ENCODE results near the gene IL1RAPL1. TPM values are rescaled to one million over a fixed set of nuclear protein-coding genes. Genes with fewer than 3 reads are reported as not detected.
A peak's percentile ranks its signal among the peaks of the same experiment; 100 is the strongest.

IL1RAPL1 gene
- total RNA-seq, 1 donor = 1.3 TPM

GRCh38 chrX:28693101-28693500 is 105.9 kb downstream of the IL1RAPL1 start:
- H3K4me3 ChIP-seq (ENCODE audit: low read depth, low read length) = no peak overlapping the region
- TF ChIP-seq CTCF (IDR thresholded peaks at IDR 0.05; ENCODE audit: insufficient read depth, low read depth, low read length) = no peak
- no peak for DNase-seq (ENCODE audit: low read depth)

- no peak for TF ChIP-seq CTCF (IDR thresholded peaks at IDR 0.05; ENCODE audit: insufficient read depth, low read depth, low read length)
- H3K4me3 ChIP-seq (ENCODE audit: low read depth, low read length) = no peak overlapping the region
- no peak for DNase-seq (ENCODE audit: low read depth)
These were observed 110.5 kb downstream of the IL1RAPL1 start for GRCh38 chrX:28697732-28698131.

- DNase-seq (ENCODE audit: low read depth) = no peak
- H3K4me3 ChIP-seq (ENCODE audit: low read depth, low read length) = no peak overlapping the region
- TF ChIP-seq CTCF (IDR thresholded peaks at IDR 0.05; ENCODE audit: insufficient read depth, low read depth, low read length) = peak; percentile 3
These were observed 114.0 kb downstream of the IL1RAPL1 start for GRCh38 chrX:28701222-28701621.

DNA sequence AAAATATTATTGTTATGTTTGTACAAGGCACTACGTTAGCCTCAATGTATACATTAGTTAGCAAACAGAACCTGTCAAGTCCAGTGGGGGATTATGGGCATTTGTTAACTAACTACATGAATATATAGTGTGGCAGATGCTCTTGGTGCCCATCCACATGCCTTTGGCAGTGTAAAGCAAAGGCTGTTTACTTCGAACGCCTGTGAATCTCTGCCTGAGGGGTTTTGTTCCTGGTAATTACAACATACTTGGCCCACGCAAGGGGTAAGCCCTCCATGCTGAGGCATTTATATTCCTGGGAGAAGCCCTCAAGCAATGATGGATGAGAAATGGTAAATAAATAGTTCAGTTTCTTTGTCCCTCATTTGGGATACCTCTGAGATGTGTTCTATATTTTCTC is 119.7 kb downstream of the IL1RAPL1 start:
- no peak for TF ChIP-seq CTCF (IDR thresholded peaks at IDR 0.05; ENCODE audit: insufficient read depth, low read depth, low read length)
- no peak overlapping the region for H3K4me3 ChIP-seq (ENCODE audit: low read depth, low read length)
- no peak for DNase-seq (ENCODE audit: low read depth)

GRCh38 chrX:28709421-28709820 is 122.2 kb downstream of the IL1RAPL1 start:
- no peak for DNase-seq (ENCODE audit: low read depth)
- TF ChIP-seq CTCF (IDR thresholded peaks at IDR 0.05; ENCODE audit: insufficient read depth, low read depth, low read length) = no peak
- H3K4me3 ChIP-seq (ENCODE audit: low read depth, low read length) = no peak overlapping the region

DNA sequence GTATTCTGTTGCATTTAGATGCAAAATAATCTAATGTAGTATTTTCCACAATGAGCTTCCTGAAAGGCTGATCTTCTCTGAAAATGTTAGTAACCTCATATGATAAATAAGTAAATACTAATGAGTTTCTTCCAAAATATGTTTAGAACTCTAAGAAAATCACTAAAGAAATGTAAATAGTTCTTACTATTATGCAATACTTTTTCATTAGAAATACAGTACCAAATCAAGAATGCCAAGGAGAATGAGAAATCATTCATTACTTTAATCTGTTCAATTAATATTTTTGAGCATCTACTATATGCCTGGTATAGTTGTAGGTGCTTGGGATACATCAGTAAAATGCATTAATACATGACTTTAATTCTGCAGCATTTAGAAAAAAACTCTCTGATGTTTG is 130.6 kb downstream of the IL1RAPL1 start:
- no peak overlapping the region for H3K4me3 ChIP-seq (ENCODE audit: low read depth, low read length)
- DNase-seq (ENCODE audit: low read depth) = no peak
- TF ChIP-seq CTCF (IDR thresholded peaks at IDR 0.05; ENCODE audit: insufficient read depth, low read depth, low read length) = no peak

- TF ChIP-seq CTCF (IDR thresholded peaks at IDR 0.05; ENCODE audit: insufficient read depth, low read depth, low read length) = no peak
These were observed 131.2 kb downstream of the IL1RAPL1 start for GRCh38 chrX:28718450-28718849.

More at GRCh38 chrX:28718450-28718849, 131.2 kb downstream of the IL1RAPL1 start:
- no peak overlapping the region for H3K4me3 ChIP-seq (ENCODE audit: low read depth, low read length)
- DNase-seq (ENCODE audit: low read depth) = no peak

Measured in fibroblast of villous mesenchyme (primary cell).